Measurements from ENCODE around the gene CHSY1. TPM values are rescaled to one million over a fixed set of nuclear protein-coding genes. Genes with fewer than 3 reads are reported as not detected.

The CHSY1 gene
- total RNA-seq, 1 experiment from 2014 or later = 82.3 TPM

DNA sequence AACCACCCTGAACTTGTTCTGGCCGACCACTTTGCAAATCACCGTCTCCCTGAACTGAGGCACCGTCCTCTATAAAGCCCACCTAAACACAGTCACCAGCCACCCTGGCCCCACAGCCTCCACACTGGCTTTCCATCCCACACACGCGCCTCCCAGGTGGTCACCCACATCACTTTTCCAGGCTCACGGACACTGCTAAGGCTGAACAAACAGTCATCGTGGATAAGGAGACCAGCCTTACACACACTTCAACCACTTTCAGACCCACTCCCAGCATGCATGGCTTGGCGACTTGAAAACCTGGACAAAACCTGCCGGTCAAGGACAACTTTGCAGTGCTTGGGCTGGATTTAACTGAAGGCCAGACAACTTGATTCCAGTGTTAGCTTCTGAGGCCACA, 8.4 kb downstream of the CHSY1 start:
- no peaks in the 10 kb centered on the region for H3K9me3 ChIP-seq (replicated peaks)
- no peak overlapping the region; the same call in 1 of the 2 replicates for H3K27ac ChIP-seq
- H3K4me1 ChIP-seq = peaks cover 39% of the 10 kb centered on the region
- no peaks in the 10 kb centered on the region for H3K27me3 ChIP-seq
- peaks cover 38% of the 10 kb centered on the region for H3K36me3 ChIP-seq
- H3K4me3 ChIP-seq = no peak overlapping the region
- DNase-seq = no peak

DNA sequence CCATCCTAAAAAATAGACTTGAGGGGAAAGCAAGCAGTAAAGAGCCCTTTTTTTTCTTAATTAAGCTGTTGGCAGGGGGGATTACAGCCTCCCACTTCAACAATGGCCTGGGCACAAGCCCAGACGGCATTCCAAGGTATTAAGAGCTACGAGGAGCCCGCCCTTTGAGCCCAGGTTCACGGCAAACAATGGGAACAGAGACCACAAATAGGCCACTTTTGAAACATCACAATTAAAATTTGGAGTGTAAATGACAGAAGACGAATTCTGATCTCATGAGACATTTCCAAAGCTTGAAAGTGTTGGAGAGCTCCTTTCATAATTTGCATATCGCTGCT, 8.9 kb downstream of the CHSY1 start:
- DNase-seq = peak; percentile 46 to 62
- peak overlapping the region; percentile 12 for H3K27ac ChIP-seq

DNA sequence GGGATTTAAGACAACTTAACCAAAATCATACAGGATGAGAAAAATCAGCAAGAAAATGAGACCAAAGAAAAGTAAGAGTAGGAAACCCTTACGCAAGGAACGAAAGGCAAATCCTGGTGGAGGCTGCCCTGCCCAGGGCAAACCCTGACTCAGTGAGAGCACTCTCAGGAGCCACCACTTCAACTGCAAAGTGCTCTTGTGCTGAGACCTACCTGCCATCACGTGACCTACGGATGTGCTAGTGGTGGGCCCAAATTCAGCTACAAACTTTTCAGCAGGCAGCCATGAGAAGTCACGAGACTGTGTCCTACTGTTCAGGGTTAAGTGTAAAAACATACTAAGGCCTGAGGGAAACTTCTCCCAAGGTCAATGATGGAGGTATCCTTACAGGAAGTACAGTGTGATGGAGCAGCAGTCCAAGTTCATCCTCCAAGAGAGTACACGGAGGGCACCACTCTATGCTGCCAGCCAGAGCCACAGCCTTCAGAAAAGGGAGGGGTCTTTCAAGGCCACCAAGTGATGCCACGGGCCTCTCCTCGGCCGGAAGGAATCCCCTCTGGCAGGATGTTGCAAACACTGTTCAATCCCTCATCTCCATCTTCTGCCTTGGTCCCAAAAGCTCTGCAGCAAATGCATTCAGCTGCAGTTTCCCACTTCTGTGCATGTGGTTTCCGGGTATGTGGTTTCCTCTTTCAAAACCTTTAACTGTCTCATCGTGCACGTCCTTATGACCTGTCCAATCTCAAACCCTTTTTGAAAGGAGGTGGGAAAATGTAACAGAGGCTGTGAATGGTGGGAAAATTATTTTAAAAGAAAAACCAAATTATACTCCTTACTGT, 9.5 kb downstream of the CHSY1 start:
- Histone ChIP-seq H3K4me3 (no peak overlapping the region), H3K4me1 (peaks cover 37% of the 10 kb centered on the region), H3K27me3 (no peaks in the 10 kb centered on the region), H3K27ac (peak overlapping the region; percentile 12), H3K36me3 (peaks cover 37% of the 10 kb centered on the region), H3K9me3 (replicated peaks) (no peaks in the 10 kb centered on the region)
- peak; percentile 42 to 71 for DNase-seq

More for the DNA sequence above, 8.9 kb downstream of the CHSY1 start:
- no peak overlapping the region for H3K4me3 ChIP-seq
- peaks cover 39% of the 10 kb centered on the region for H3K4me1 ChIP-seq
- no peaks in the 10 kb centered on the region for H3K9me3 ChIP-seq (replicated peaks)
- no peaks in the 10 kb centered on the region for H3K27me3 ChIP-seq
- peaks cover 39% of the 10 kb centered on the region for H3K36me3 ChIP-seq

- Histone ChIP-seq H3K4me1 (peaks cover 37% of the 10 kb centered on the region), H3K27ac (no peak overlapping the region), H3K9me3 (replicated peaks) (no peaks in the 10 kb centered on the region), H3K27me3 (no peaks in the 10 kb centered on the region), H3K36me3 (peaks cover 44% of the 10 kb centered on the region), H3K4me3 (no peak overlapping the region)
- DNase-seq = no peak
Measured at GRCh38 chr15:101240358-101240757, 11.5 kb downstream of the CHSY1 start.

- no peak overlapping the region for H3K4me3 ChIP-seq
- H3K9me3 ChIP-seq (replicated peaks) = no peaks in the 10 kb centered on the region
- peaks cover 35% of the 10 kb centered on the region for H3K4me1 ChIP-seq
- no peak overlapping the region for H3K27ac ChIP-seq
- no peak for DNase-seq
- no peaks in the 10 kb centered on the region for H3K27me3 ChIP-seq
- peaks cover 50% of the 10 kb centered on the region for H3K36me3 ChIP-seq
Measured at GRCh38 chr15:101239724-101240136, 12.1 kb downstream of the CHSY1 start.

DNA sequence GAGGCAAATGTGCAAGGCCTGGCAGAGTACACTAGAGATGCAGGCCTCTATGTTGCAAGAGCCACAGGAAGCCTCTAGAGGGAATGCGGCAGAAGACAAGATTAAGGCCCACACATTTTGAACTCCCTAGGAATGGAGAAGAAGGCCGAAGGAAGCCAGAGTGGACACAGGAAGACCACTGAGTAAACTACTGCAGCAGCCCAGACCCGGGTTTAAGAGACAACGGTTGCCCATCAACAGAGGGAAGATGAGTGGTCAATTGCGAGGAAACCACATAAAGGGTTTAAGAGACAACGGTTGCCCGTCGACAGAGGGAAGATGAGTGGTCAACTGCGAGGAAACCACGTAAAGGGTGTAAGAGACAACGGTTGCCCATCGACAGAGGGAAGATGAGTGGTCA, 14.6 kb downstream of the CHSY1 start:
- DNase-seq = no peak
- Histone ChIP-seq H3K9me3 (replicated peaks) (no peaks in the 10 kb centered on the region), H3K27ac (no peak overlapping the region), H3K4me1 (peaks cover 10% of the 10 kb centered on the region), H3K4me3 (no peak overlapping the region), H3K27me3 (no peaks in the 10 kb centered on the region), H3K36me3 (peaks cover 71% of the 10 kb centered on the region)

DNA sequence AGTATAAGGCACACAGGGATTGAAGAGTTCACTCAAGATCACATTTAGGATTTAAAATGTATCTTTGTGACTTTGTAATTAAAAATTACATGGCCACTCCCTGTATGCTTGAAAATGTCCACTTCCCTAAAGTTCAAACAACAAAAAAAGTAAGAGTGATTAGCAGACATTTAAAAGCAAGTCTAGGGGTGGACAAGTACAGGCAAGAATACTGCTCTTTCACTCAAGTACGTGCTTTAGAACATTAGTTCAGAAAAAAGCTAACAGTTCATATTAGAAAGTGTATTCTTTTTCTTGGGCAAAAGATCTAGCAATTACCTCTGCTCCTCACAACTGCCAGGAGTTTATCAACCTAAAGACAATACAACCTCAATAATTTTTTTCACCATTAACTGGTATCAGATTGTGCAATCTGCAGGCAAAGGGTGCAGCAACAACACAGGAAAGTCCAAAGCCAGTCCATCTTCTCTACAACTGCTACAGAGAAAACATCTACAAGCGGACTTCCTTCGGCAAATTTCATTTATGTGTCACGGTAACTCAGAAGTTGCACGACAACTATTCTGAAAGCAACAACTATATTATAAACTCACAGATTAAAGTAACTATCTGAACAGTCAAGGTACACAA, 18.1 kb downstream of the CHSY1 start:
- Histone ChIP-seq H3K36me3 (peaks cover 82% of the 10 kb centered on the region), H3K4me1 (no peaks in the 10 kb centered on the region; the same call in 1 of the 2 replicates), H3K4me3 (no peak overlapping the region), H3K9me3 (replicated peaks) (0 out of 2 replicates have a peak, but pooled peaks cover 1% of the 10 kb centered on the region), H3K27me3 (no peaks in the 10 kb centered on the region), H3K27ac (no peak overlapping the region)
- no peak for DNase-seq

GRCh38 chr15:101232677-101233076, 19.2 kb downstream of the CHSY1 start:
- Histone ChIP-seq H3K9me3 (replicated peaks) (peaks cover 10% of the 10 kb centered on the region; the same call in 1 of the 2 replicates), H3K36me3 (peaks cover 83% of the 10 kb centered on the region), H3K27ac (no peak overlapping the region), H3K27me3 (no peaks in the 10 kb centered on the region), H3K4me1 (no peaks in the 10 kb centered on the region; the same call in 1 of the 2 replicates), H3K4me3 (no peak overlapping the region)
- DNase-seq = no peak

DNA sequence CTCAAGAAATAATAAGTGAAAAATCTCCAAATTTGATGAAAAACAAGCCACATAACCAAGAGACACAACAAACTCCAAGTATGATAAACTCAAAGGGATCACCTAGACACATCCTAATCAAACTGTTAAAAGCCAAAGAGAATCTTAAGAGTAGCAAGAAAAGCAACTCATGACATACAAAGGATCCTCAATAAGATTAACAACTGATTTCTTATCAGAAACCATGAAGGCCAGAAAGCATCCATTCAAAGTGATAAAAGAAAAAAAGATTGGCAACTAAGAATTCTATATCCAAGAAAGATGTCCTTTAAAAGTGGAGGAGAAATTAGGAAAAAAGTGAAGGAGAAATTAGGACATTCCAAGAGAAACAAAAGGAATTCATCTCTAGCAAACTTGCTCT, 23.5 kb downstream of the CHSY1 start:
- Histone ChIP-seq H3K36me3 (peaks cover 82% of the 10 kb centered on the region), H3K27me3 (no peaks in the 10 kb centered on the region), H3K9me3 (replicated peaks) (peaks cover 10% of the 10 kb centered on the region; the same call in 1 of the 2 replicates), H3K4me1 (no peaks in the 10 kb centered on the region; the same call in 1 of the 2 replicates), H3K4me3 (no peak overlapping the region), H3K27ac (no peak overlapping the region)
- no peak for DNase-seq

DNA sequence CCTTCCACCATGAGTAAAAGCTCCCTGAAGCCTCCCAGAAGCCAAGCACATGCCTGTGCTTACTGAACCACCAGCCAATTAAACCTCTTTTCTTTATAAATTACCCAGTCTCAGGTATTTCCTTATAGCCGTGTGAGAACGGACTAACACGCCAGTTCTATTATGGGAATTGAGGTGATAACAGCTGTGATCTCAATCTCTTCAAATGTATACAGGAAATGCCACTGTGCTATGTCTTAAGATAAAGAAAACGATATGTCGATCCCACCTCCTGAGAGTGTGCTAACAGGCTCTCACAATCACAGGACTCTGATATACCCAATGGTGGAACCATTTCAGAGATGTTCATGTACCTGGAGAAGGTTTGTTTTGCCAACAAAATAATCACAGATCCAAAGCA, 26.2 kb downstream of the CHSY1 start:
- peaks cover 10% of the 10 kb centered on the region; the same call in 1 of the 2 replicates for H3K9me3 ChIP-seq (replicated peaks)
- H3K4me3 ChIP-seq = no peak overlapping the region
- peaks cover 65% of the 10 kb centered on the region for H3K36me3 ChIP-seq
- no peaks in the 10 kb centered on the region for H3K27me3 ChIP-seq
- no peak overlapping the region for H3K27ac ChIP-seq
- no peak for DNase-seq
- H3K4me1 ChIP-seq = peaks cover 22% of the 10 kb centered on the region

- peaks cover 38% of the 10 kb centered on the region for H3K36me3 ChIP-seq
- peak overlapping the region; percentile 32 for H3K27ac ChIP-seq
- H3K9me3 ChIP-seq (replicated peaks) = no peaks in the 10 kb centered on the region
- peak in 1 of 2 experiments; percentile 69 for DNase-seq
- H3K4me1 ChIP-seq = peaks cover 37% of the 10 kb centered on the region
- H3K27me3 ChIP-seq = no peaks in the 10 kb centered on the region
- H3K4me3 ChIP-seq = no peak overlapping the region
Measured at GRCh38 chr15:101221902-101222301, 29.9 kb downstream of the CHSY1 start.

DNA sequence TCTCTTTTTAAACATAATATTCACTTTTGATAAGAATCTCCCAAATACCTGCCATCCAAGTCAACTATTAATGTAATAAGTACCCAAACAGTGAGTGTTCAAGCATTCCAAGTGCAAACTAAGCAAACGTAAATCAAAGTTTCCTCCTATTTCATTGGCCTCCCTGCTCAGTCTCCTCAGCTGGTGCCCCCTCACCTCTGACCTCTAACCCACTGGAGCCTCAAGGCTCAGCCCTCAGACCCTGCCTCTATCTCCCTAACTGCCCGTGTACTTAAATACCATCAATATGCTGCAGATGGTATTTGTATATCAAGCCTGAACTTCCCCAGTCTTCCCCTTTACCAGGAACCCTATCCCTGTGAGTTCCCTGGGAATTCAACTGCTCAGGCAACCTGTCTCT, 31.8 kb downstream of the CHSY1 start:
- Histone ChIP-seq H3K27ac (no peak overlapping the region), H3K4me3 (no peak overlapping the region), H3K36me3 (peaks cover 26% of the 10 kb centered on the region), H3K9me3 (replicated peaks) (no peaks in the 10 kb centered on the region), H3K27me3 (no peaks in the 10 kb centered on the region), H3K4me1 (peaks cover 37% of the 10 kb centered on the region)
- no peak for DNase-seq

DNA sequence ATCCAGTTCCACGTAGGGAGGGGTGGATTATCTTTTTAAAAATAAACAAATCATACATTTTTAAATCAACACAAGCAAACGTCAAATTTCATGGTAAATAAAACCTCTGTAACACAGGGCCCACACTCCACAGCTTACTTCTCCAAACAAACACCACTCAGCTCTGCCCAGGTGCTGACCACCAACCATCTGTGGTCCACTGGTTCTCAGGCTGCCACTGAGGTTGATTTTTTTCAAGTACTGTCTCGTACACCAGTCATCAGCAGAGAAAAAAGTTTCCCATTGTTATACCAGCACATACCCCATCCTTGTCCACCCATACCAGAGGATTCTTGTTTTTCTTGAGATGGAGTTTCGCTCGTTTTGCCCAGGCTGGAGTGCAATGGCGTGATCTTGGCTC, 32.4 kb downstream of the CHSY1 start:
- Histone ChIP-seq H3K9me3 (replicated peaks) (no peaks in the 10 kb centered on the region), H3K4me1 (peaks cover 37% of the 10 kb centered on the region), H3K36me3 (peaks cover 24% of the 10 kb centered on the region), H3K27me3 (no peaks in the 10 kb centered on the region), H3K4me3 (no peak overlapping the region), H3K27ac (no peak overlapping the region)
- DNase-seq = peak in 1 of 2 experiments; percentile 57

DNA sequence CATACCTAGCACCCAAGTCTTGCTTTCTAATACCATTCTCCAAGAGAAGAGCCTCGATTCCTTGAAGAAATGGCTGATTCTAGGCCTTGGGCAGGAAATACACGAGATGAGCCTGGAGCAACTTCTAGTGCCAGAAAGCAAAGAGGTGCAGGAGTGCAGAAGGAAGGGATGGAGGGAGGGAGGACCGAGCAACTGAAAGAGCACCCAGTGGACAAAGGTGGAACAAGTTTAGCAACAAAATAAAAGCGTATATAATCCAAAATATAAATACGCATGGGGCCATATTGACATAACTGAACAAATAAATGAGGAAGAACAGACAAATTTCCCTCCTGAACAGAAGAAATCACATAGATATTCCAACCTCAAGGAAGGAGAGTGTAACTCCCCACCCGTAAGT, 34.4 kb downstream of the CHSY1 start:
- Histone ChIP-seq H3K9me3 (replicated peaks) (no peaks in the 10 kb centered on the region), H3K36me3 (peaks cover 19% of the 10 kb centered on the region), H3K4me1 (peaks cover 31% of the 10 kb centered on the region), H3K27me3 (no peaks in the 10 kb centered on the region), H3K27ac (no peak overlapping the region), H3K4me3 (no peak overlapping the region)
- no peak for DNase-seq

DNA sequence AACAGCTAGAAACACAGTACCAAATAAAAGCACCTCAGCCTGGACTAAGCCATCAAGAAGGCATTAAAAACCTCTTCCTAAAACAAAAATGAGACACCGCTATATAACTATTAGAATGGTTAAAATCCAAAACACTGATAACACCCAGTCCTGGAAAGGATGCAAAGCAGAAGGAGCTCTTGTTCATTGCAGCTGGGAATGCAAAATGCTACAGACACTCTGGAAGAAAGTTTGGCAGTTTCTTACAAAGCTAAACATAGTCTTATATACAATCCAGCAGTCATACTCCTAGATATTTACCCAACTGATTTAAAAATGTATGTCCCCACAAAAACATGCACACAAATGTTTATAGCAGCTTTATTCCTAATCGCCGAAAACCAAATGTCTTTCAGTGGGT, 35.7 kb downstream of the CHSY1 start:
- Histone ChIP-seq H3K4me3 (no peak overlapping the region), H3K4me1 (peaks cover 23% of the 10 kb centered on the region), H3K9me3 (replicated peaks) (no peaks in the 10 kb centered on the region), H3K27ac (no peak overlapping the region), H3K36me3 (peaks cover 16% of the 10 kb centered on the region), H3K27me3 (no peaks in the 10 kb centered on the region)
- DNase-seq = no peak

Data from SJCRH30 (cell line).